Keratinocyte (primary cell): ENCODE data around the gene ITGAV. TPM values are rescaled to one million over a fixed set of nuclear protein-coding genes. Genes with fewer than 3 reads are reported as not detected.

ENCODE experiments used
- DNase-seq: peaks from one replicate; pipeline ENCODE4 v3.0.0-alpha.2; 2011; ENCODE audit warnings: low read depth, missing footprints, low spot score
- FAIRE-seq: peaks from 2 replicates; lab custom pipeline; 2011; peaks lifted over from hg19 to GRCh38; lab: Jason Lieb, UNC
- H2AFZ ChIP-seq: 2 replicates; pipeline ENCODE4 v1.6.0; 2012; ENCODE audit warnings: low read length, control low read depth, inconsistent platforms; ENCODE audit not compliant: control insufficient read depth
- H3K27ac ChIP-seq: 2 replicates; pipeline ENCODE4 v1.5.1; 2011; ENCODE audit warnings: low read length; ENCODE audit not compliant: control insufficient read depth, insufficient read depth
- H3K27me3 ChIP-seq: 3 replicates; pipeline ENCODE4 v1.6.0; 2011; ENCODE audit warnings: low read length; ENCODE audit not compliant: control insufficient read depth, insufficient read depth; ENCODE audit errors: extremely low read depth
- H3K36me3 ChIP-seq, 2 experiments: 2 replicates in 1 of 2; 3 replicates in 1 of 2; pipeline ENCODE4 v1.5.1; 2011; ENCODE audit warnings: low read length in 2 of 2, mild to moderate bottlenecking in 1 of 2; ENCODE audit not compliant: control insufficient read depth in 2 of 2, insufficient read depth in 2 of 2; ENCODE audit errors: extremely low read depth in 1 of 2
- H3K4me1 ChIP-seq: 3 replicates; pipeline ENCODE4 v1.5.1; 2011; ENCODE audit warnings: low read length; ENCODE audit not compliant: control insufficient read depth, insufficient read depth; ENCODE audit errors: extremely low read depth
- H3K4me2 ChIP-seq: 3 replicates; pipeline ENCODE4 v1.6.0; 2011; ENCODE audit warnings: low read depth, low read length; ENCODE audit not compliant: control insufficient read depth, insufficient read depth; ENCODE audit errors: extremely low read depth
- H3K4me3 ChIP-seq, 3 experiments: fragments of 200-600 bp in 1 of 3; sonication (generic) in 1 of 3; 2 replicates in 2 of 3; 3 replicates in 1 of 3; pipeline ENCODE4 v1.5.1; 2011 to 2016; ENCODE audit warnings: low read length in 3 of 3, mild to moderate bottlenecking in 3 of 3, control low read depth in 2 of 3, inconsistent platforms in 1 of 3, low read depth in 1 of 3, mixed read lengths in 1 of 3, mixed run types in 1 of 3, moderate library complexity in 1 of 3; ENCODE audit not compliant: control insufficient read depth in 2 of 3, insufficient read depth in 2 of 3; ENCODE audit errors: extremely low read depth in 1 of 3
- H3K79me2 ChIP-seq: 2 replicates; pipeline ENCODE4 v1.6.0; 2012; ENCODE audit warnings: low read length; ENCODE audit not compliant: control insufficient read depth, insufficient read depth
- H3K9ac ChIP-seq: 3 replicates; pipeline ENCODE4 v1.6.0; 2011; ENCODE audit warnings: low read length; ENCODE audit not compliant: control insufficient read depth, insufficient read depth; ENCODE audit errors: extremely low read depth
- H3K9me1 ChIP-seq: 3 replicates; pipeline ENCODE4 v1.6.0; 2011; ENCODE audit warnings: low read length; ENCODE audit not compliant: control insufficient read depth, insufficient read depth; ENCODE audit errors: extremely low read depth
- H3K9me3 ChIP-seq: 2 replicates; pipeline ENCODE4 v1.5.1; 2012; ENCODE audit warnings: low read depth, low read length; ENCODE audit not compliant: control insufficient read depth
- H4K20me1 ChIP-seq: 3 replicates; pipeline ENCODE4 v1.6.0; 2011; ENCODE audit warnings: low read length; ENCODE audit not compliant: control insufficient read depth, insufficient read depth; ENCODE audit errors: extremely low read depth
- CTCF ChIP-seq, 3 experiments: IDR thresholded peaks in 1 of 3; conservative IDR thresholded peaks in 1 of 3; optimal IDR thresholded peaks in 1 of 3; 2 replicates in 2 of 3; 3 replicates in 1 of 3; pipeline versions ENCODE3 to v1.5.1; 2011; ENCODE audit warnings: low read length in 3 of 3, mild to moderate bottlenecking in 3 of 3, moderate library complexity in 2 of 3, control low read depth in 1 of 3, inconsistent platforms in 1 of 3; ENCODE audit not compliant: insufficient read depth in 2 of 3; ENCODE audit errors: extremely low read depth in 1 of 3
- EZH2 ChIP-seq: IDR thresholded peaks from one replicate; pipeline ENCODE4 v1.6.1; 2012; ENCODE audit warnings: inconsistent platforms, mild to moderate bottlenecking, low read length, moderate library complexity
- dilution Hi-C: fragments of 300-500 bp; cut with MboI; formaldehyde crosslinking; loops from one replicate; pipeline ENCODE4 v1.7.0; 2020; ENCODE audit warnings: low sequenced_read_pairs; ENCODE audit not compliant: extremely low pct_ligation_motif_present
- polyA plus RNA-seq, 5 experiments: library from polyadenylated mRNA; depleted of rRNA in 3 of 5; stranded (reverse) in 3 of 5; stranded (forward) in 1 of 5; unstranded in 1 of 5; fragments of >200 nt; gene quantifications; 1 replicate in 1 of 5; 2 replicates in 3 of 5; 3 replicates in 1 of 5; pipeline versions ENCODE4 v1.2.1 to v1.2.3, GENCODE V29; 2011 to 2012; ENCODE audit warnings: missing spikeins in 2 of 5, low read depth in 1 of 5, low replicate concordance in 1 of 5

Gene ITGAV
- polyA plus RNA-seq, 1 donor (not counting 4 experiments of a cell fraction or from before 2014, with no cell fraction given): 63.7 TPM

- Histone ChIP-seq H2AFZ (no peak overlapping the region), H3K9ac (no peak overlapping the region), H3K4me2 (no peak overlapping the region), H3K9me1 (no peaks in the 10 kb centered on the region), H3K9me3 (no peaks in the 10 kb centered on the region), H3K27ac (no peak overlapping the region), H3K27me3 (no peaks in the 10 kb centered on the region), H3K36me3 (peaks cover 5 to 20% of the 10 kb centered on the region in 2 experiments), H3K4me1 (no peaks in the 10 kb centered on the region), H4K20me1 (no peaks in the 10 kb centered on the region), H3K4me3 (no peak overlapping the region), H3K79me2 (no peaks in the 10 kb centered on the region)
- FAIRE-seq (no peak), DNase-seq (no peak)
- no peak for TF ChIP-seq CTCF (optimal IDR thresholded peaks at IDR 0.05 in 1 of 3, IDR thresholded peaks at IDR 0.05 in 1 of 3, conservative IDR thresholded peaks at IDR 0.05 in 1 of 3; ENCODE audit: extremely low read depth in 1 of 3, insufficient read depth in 2 of 3, low read length in 3 of 3)
- TF ChIP-seq EZH2: no peak
- dilution Hi-C loops: no loop called here
Measured at GRCh38 chr2:186670831-186671230, 81.0 kb downstream of the ITGAV start.

- FAIRE-seq: no peak
- dilution Hi-C loops: no loop called here
- H3K36me3 ChIP-seq: peaks cover 7 to 12% of the 10 kb centered on the region in 2 experiments
Measured at GRCh38 chr2:186675380-186675779, 85.5 kb downstream of the ITGAV start.

More at GRCh38 chr2:186675380-186675779, 85.5 kb downstream of the ITGAV start:
- Histone ChIP-seq H3K9me1 (no peaks in the 10 kb centered on the region), H3K27ac (no peak overlapping the region), H3K4me2 (no peak overlapping the region), H2AFZ (no peak overlapping the region), H3K79me2 (no peaks in the 10 kb centered on the region), H3K9me3 (no peaks in the 10 kb centered on the region), H3K27me3 (no peaks in the 10 kb centered on the region), H4K20me1 (no peaks in the 10 kb centered on the region), H3K9ac (no peak overlapping the region), H3K4me1 (no peaks in the 10 kb centered on the region), H3K4me3 (no peak overlapping the region)
- TF ChIP-seq EZH2: no peak
- no peak for TF ChIP-seq CTCF (optimal IDR thresholded peaks at IDR 0.05 in 1 of 3, IDR thresholded peaks at IDR 0.05 in 1 of 3, conservative IDR thresholded peaks at IDR 0.05 in 1 of 3; ENCODE audit: extremely low read depth in 1 of 3, insufficient read depth in 2 of 3, low read length in 3 of 3)
- DNase-seq: no peak
